H1 (cell line): ENCODE data around the gene MAGI2. TPM values are rescaled to one million over a fixed set of nuclear protein-coding genes. Genes with fewer than 3 reads are reported as not detected.

Source experiments
- CTCF ChIA-PET: fragments of 300-600 bp; sonication (Branson Sonifier 250); formaldehyde crosslinking; loops from one replicate; lab custom pipeline; 2021; ENCODE audit not compliant: partially characterized antibody; lab: Charles Lee
- POLR2A ChIA-PET: fragments of 300-600 bp; sonication (Branson Sonifier 250); formaldehyde crosslinking; loops from one replicate; lab custom pipeline; 2021; ENCODE audit warnings: inconsistent platforms; ENCODE audit not compliant: partially characterized antibody; lab: Charles Lee
- DNase-seq, 2 experiments: peaks; one replicate each; pipeline versions ENCODE4 v3.0.0 to v3.0.0-alpha.2; 2010 to 2022; ENCODE audit warnings: low spot score in 2 of 2, low read depth in 1 of 2, mixed read lengths in 1 of 2
- FAIRE-seq: peaks from 2 replicates; lab custom pipeline; 2011; peaks lifted over from hg19 to GRCh38; lab: Jason Lieb, UNC
- H2AFZ ChIP-seq: 2 replicates; pipeline ENCODE4 v1.8.1; 2012; ENCODE audit warnings: low read length, inconsistent platforms
- H2AK5ac ChIP-seq: 2 replicates; pipeline ENCODE4 v1.6.1; 2013; ENCODE audit warnings: low read depth, low read length
- H2BK120ac ChIP-seq: replicated peaks from 2 replicates; pipeline ENCODE3; 2013; ENCODE audit warnings: low read depth, low read length, inconsistent platforms
- H2BK12ac ChIP-seq: 2 replicates; pipeline ENCODE4 v1.6.1; 2013; ENCODE audit warnings: low read depth, low read length
- H2BK15ac ChIP-seq: 2 replicates; pipeline ENCODE4 v1.6.1; 2013; ENCODE audit warnings: low read length
- H2BK20ac ChIP-seq: 2 replicates; pipeline ENCODE4 v1.6.1; 2013; ENCODE audit warnings: low read length
- H2BK5ac ChIP-seq: 2 replicates; pipeline ENCODE4 v1.6.1; 2013; ENCODE audit warnings: low read depth, low read length
- H3K14ac ChIP-seq: 2 replicates; pipeline ENCODE4 v1.6.1; 2013; ENCODE audit warnings: inconsistent platforms; ENCODE audit not compliant: insufficient read length
- H3K18ac ChIP-seq: 2 replicates; pipeline ENCODE4 v1.6.1; 2013; ENCODE audit warnings: low read length; ENCODE audit errors: extremely low read depth
- H3K23ac ChIP-seq: 2 replicates; pipeline ENCODE4 v1.6.1; 2013; ENCODE audit warnings: inconsistent platforms; ENCODE audit not compliant: insufficient read length
- H3K23me2 ChIP-seq: 2 replicates; pipeline ENCODE4 v1.6.1; 2013; ENCODE audit warnings: low read depth, low read length
- H3K27ac ChIP-seq: 2 replicates; pipeline ENCODE4 v1.6.1; 2011; ENCODE audit warnings: low read depth, low read length, inconsistent platforms
- H3K27me3 ChIP-seq, 4 experiments: replicated peaks in 1 of 4; 1 replicate in 1 of 4; 2 replicates in 3 of 4; pipeline versions ENCODE4 v1.6.1 to v1.8.1; 2011 to 2013; ENCODE audit warnings: low read length in 3 of 4, mild to moderate bottlenecking in 3 of 4, inconsistent platforms in 2 of 4, mixed read lengths in 2 of 4, moderate library complexity in 1 of 4; ENCODE audit not compliant: control insufficient read depth in 3 of 4, insufficient read depth in 3 of 4; ENCODE audit errors: extremely low read depth in 1 of 4
- H3K36me3 ChIP-seq, 4 experiments: 2 replicates each; pipeline versions ENCODE4 v1.6.1 to v1.8.1; 2011 to 2013; ENCODE audit warnings: mild to moderate bottlenecking in 4 of 4, low read length in 3 of 4, moderate library complexity in 2 of 4, control low read depth in 1 of 4, inconsistent platforms in 1 of 4; ENCODE audit not compliant: insufficient read depth in 4 of 4, control insufficient read depth in 2 of 4
- H3K4ac ChIP-seq: replicated peaks from 2 replicates; pipeline ENCODE3; 2013; ENCODE audit warnings: low read length, low read depth, mixed read lengths, inconsistent platforms; ENCODE audit not compliant: insufficient read length
- H3K4me1 ChIP-seq, 4 experiments: replicated peaks in 1 of 4; 1 replicate in 1 of 4; 2 replicates in 3 of 4; pipeline versions ENCODE4 v1.6.1 to v1.8.1; 2011 to 2013; ENCODE audit warnings: low read length in 3 of 4, inconsistent platforms in 2 of 4, mixed read lengths in 1 of 4; ENCODE audit not compliant: insufficient read depth in 4 of 4, control insufficient read depth in 3 of 4
- H3K4me2 ChIP-seq, 2 experiments: 2 replicates each; pipeline versions ENCODE4 v1.6.1 to v1.8.1; 2011 to 2013; ENCODE audit warnings: low read depth in 2 of 2, low read length in 2 of 2, control low read depth in 1 of 2, inconsistent platforms in 1 of 2, mild to moderate bottlenecking in 1 of 2; ENCODE audit not compliant: insufficient read depth in 1 of 2
- H3K4me3 ChIP-seq, 4 experiments: fragments of 200-600, 300-600 bp in 1 of 4; sonication (generic), shearing (Covaris generic), sonication (Bioruptor Twin) in 1 of 4; 2 replicates each; pipeline versions ENCODE4 v1.5.1 to v1.8.1; 2011 to 2016; ENCODE audit warnings: low read length in 4 of 4, low read depth in 3 of 4, control low read depth in 2 of 4, inconsistent platforms in 2 of 4, mild to moderate bottlenecking in 2 of 4, mixed read lengths in 1 of 4, moderate library complexity in 1 of 4; ENCODE audit not compliant: insufficient read depth in 2 of 4; ENCODE audit errors: extremely low read depth in 1 of 4
- H3K56ac ChIP-seq: replicated peaks from 2 replicates; pipeline ENCODE3; 2013; ENCODE audit warnings: low read depth, mild to moderate bottlenecking, mixed read lengths, low read length, inconsistent platforms; ENCODE audit not compliant: insufficient read length
- H3K79me1 ChIP-seq: 2 replicates; pipeline ENCODE4 v1.6.1; 2013; ENCODE audit warnings: low read depth, low read length, control low read depth
- H3K79me2 ChIP-seq, 2 experiments: 2 replicates each; pipeline versions ENCODE4 v1.6.1 to v1.8.1; 2012 to 2013; ENCODE audit warnings: low read length in 2 of 2, mild to moderate bottlenecking in 2 of 2, inconsistent platforms in 1 of 2; ENCODE audit not compliant: insufficient read depth in 2 of 2, control insufficient read depth in 1 of 2
- H3K9ac ChIP-seq, 4 experiments: replicated peaks in 1 of 4; 1 replicate in 1 of 4; 2 replicates in 3 of 4; pipeline versions ENCODE4 v1.6.1 to v1.8.1; 2011 to 2013; ENCODE audit warnings: low read depth in 3 of 4, low read length in 3 of 4, control low read depth in 2 of 4, mild to moderate bottlenecking in 2 of 4, moderate library complexity in 2 of 4, inconsistent platforms in 1 of 4; ENCODE audit errors: extremely low read depth in 1 of 4
- H3K9me3 ChIP-seq, 2 experiments: 2 replicates each; pipeline versions ENCODE4 v1.6.1 to v1.8.1; 2012 to 2013; ENCODE audit warnings: mild to moderate bottlenecking in 2 of 2, moderate library complexity in 2 of 2, control low read depth in 1 of 2, inconsistent platforms in 1 of 2, low read depth in 1 of 2, low read length in 1 of 2, mixed read lengths in 1 of 2; ENCODE audit not compliant: insufficient read depth in 2 of 2
- H4K20me1 ChIP-seq, 2 experiments: replicated peaks in 1 of 2; 2 replicates each; pipeline versions ENCODE3 to v1.8.1; 2011 to 2013; ENCODE audit warnings: inconsistent platforms in 2 of 2, low read length in 2 of 2, mild to moderate bottlenecking in 1 of 2; ENCODE audit not compliant: insufficient read depth in 2 of 2, control insufficient read depth in 1 of 2
- H4K5ac ChIP-seq: 2 replicates; pipeline ENCODE4 v1.6.1; 2013; ENCODE audit warnings: low read length, low read depth, mixed read lengths, inconsistent platforms; ENCODE audit not compliant: insufficient read length
- H4K8ac ChIP-seq: 2 replicates; pipeline ENCODE4 v1.8.0; 2013; ENCODE audit warnings: mild to moderate bottlenecking, moderate library complexity, low read length, inconsistent platforms; ENCODE audit not compliant: insufficient read depth; ENCODE audit errors: extremely low read depth
- H4K91ac ChIP-seq: replicated peaks from 2 replicates; pipeline ENCODE3; 2013; ENCODE audit warnings: low read length, mixed read lengths, inconsistent platforms; ENCODE audit not compliant: insufficient read length
- CHD2 ChIP-seq: IDR thresholded peaks from 2 replicates; pipeline ENCODE4 v1.6.1; 2012; ENCODE audit warnings: low read length, improper control_type of control experiment
- EGR1 ChIP-seq: IDR thresholded peaks from 2 replicates; pipeline ENCODE4 v1.6.1; 2011; ENCODE audit warnings: low read depth, low read length, borderline replicate concordance
- POLR2A ChIP-seq, 2 experiments: IDR thresholded peaks; 1 replicate in 1 of 2; 2 replicates in 1 of 2; pipeline ENCODE4 v1.6.1; 2011; ENCODE audit warnings: low read depth in 2 of 2, low read length in 2 of 2, mild to moderate bottlenecking in 2 of 2; ENCODE audit errors: control extremely low read depth in 1 of 2
- SIX5 ChIP-seq: IDR thresholded peaks from 2 replicates; pipeline ENCODE4 v1.6.1; 2011; ENCODE audit warnings: mild to moderate bottlenecking, low read depth, low read length
- TBP ChIP-seq: IDR thresholded peaks from 2 replicates; pipeline ENCODE4 v1.6.1; 2011; ENCODE audit warnings: low read depth, low read length, improper control_type of control experiment
- WGBS, 2 experiments: shearing (Covaris generic) in 1 of 2; methylation state at CpG; one replicate each; pipeline versions ENCODE4 v1.1.6 to v1.1.7; 2013 to 2015; ENCODE audit warnings: low lambda C conversion rate in 2 of 2, mixed read lengths in 2 of 2, inconsistent platforms in 1 of 2, low coverage in 1 of 2, missing lambda C conversion rate in 1 of 2; ENCODE audit not compliant: insufficient replicate concordance in 2 of 2, insufficient coverage in 1 of 2, insufficient read length in 1 of 2; ENCODE audit errors: extremely low coverage in 1 of 2, missing lambda C conversion rate in 1 of 2; 5-methylcytosine and 5-hydroxymethylcytosine counted together
- polyA plus RNA-seq, 7 experiments: library from polyadenylated mRNA; depleted of rRNA in 3 of 7; stranded (reverse) in 5 of 7; unstranded in 2 of 7; fragments of >200 nt in 5 of 7; fragments of 200-250 nt in 2 of 7; gene quantifications; 1 replicate in 5 of 7; 2 replicates in 1 of 7; 4 replicates in 1 of 7; pipeline versions ENCODE4 v1.2.1 to v1.2.3, GENCODE V29; 2011 to 2013; ENCODE audit warnings: missing spikeins in 2 of 7, mixed read lengths in 2 of 7
- total RNA-seq: library from RNA; stranded (reverse); fragmentation: NEBNext Ultra II Directional; extraction: Animal tissue kit (Norgen Biotek cat#: 25700); gene quantifications from 2 replicates; pipeline ENCODE4 v1.2.1, GENCODE V29; 2021

Gene MAGI2
- total and polyA plus RNA-seq, 2 of the 8 experiments (the other 6 are each of a cell fraction or from before 2014, with no cell fraction given): 6.0 to 27.3 TPM

- H3K23me2 ChIP-seq: 0 out of 2 replicates have a peak, but pooled peaks cover 2% of the 10 kb centered on the region
- FAIRE-seq (no peak), DNase-seq (no peak)
- H3K23ac ChIP-seq: no peak overlapping the region
- no peak overlapping the region for H3K4me2 ChIP-seq
- TF ChIP-seq EGR1 (no peak), POLR2A (IDR thresholded peaks at IDR 0.05; ENCODE audit: control extremely low read depth in 1 of 2, low read depth in 2 of 2, low read length in 2 of 2) (no peak), TBP (no peak), SIX5 (no peak), CHD2 (no peak)
- peaks cover 2 to 9% (median 3%) of the 10 kb centered on the region in 4 experiments for H3K4me1 ChIP-seq
- H3K79me1 ChIP-seq: no peaks in the 10 kb centered on the region
- no peak overlapping the region for H2BK12ac ChIP-seq
- no peak overlapping the region for H3K9ac ChIP-seq
- no peak overlapping the region for H2AK5ac ChIP-seq
- H2BK5ac ChIP-seq: no peak overlapping the region
- no peak overlapping the region for H2BK15ac ChIP-seq
- ChIA-PET POLR2A (interaction anchor here (1.5 kb wide), 1 partner anchor 12 kb away, joined by 3 read pairs; no protein-coding TSS in a partner anchor), CTCF (interaction anchor here (0.6 to 0.7 kb wide), 2 partner anchors 17 to 95 kb away, joined by 3 read pairs; no protein-coding TSS in a partner anchor)
- no peaks in the 10 kb centered on the region for H3K36me3 ChIP-seq
- H4K91ac ChIP-seq: no peak overlapping the region
- no peak overlapping the region for H2BK20ac ChIP-seq
- H3K4me3 ChIP-seq: no peak overlapping the region
- no peaks in the 10 kb centered on the region for H3K9me3 ChIP-seq
- H4K5ac ChIP-seq: no peak overlapping the region
- peaks cover 0 to 2% of the 10 kb centered on the region in 2 experiments for H4K20me1 ChIP-seq
- H2BK120ac ChIP-seq: no peak overlapping the region
- WGBS, 2 experiments: 97% methylated on average over 3 of the region's 3 CpGs; no CpG with 5 or more reads in 1 of the 2 experiments
- H3K4ac ChIP-seq: no peak overlapping the region
- no peak overlapping the region for H2AFZ ChIP-seq
- H3K27me3 ChIP-seq: peaks cover 0 to 1% (median 0%) of the 10 kb centered on the region in 4 experiments; a peak in 1 of 7 replicates
- H3K79me2 ChIP-seq: no peaks in the 10 kb centered on the region
- H3K56ac ChIP-seq: no peak overlapping the region
- H4K8ac ChIP-seq: no peak overlapping the region
- H3K14ac ChIP-seq: no peak overlapping the region
- H3K18ac ChIP-seq: no peak overlapping the region
- H3K27ac ChIP-seq: no peak overlapping the region
These were observed 1046.4 kb downstream of the MAGI2 start for GRCh38 chr7:78407031-78407430.
